Activated CD4-positive, CD25-positive, alpha-beta regulatory T cell treated with anti-CD3 and anti-CD28 coated beads, Interleukin-2, amount 50 U/mL, for 24 hours (primary cell): Measurements from ENCODE around the gene MAN1A2.
A peak's percentile ranks its signal among the peaks of the same experiment; 100 is the strongest.
"Not testable (repeated sequence)": the region's sequence is repeated elsewhere in the genome, so short reads cannot be mapped to it uniquely, and the experiment has no call there.

Experiments used
- ATAC-seq, 2 donors: fragments of 150-1000 bp; cut with Tn5 transposase; one replicate each; pipeline ENCODE4 v1.10.0; 2021; ENCODE audit warnings: mild to moderate bottlenecking in 1 of 2, moderate library complexity in 1 of 2

Gene MAN1A2

DNA sequence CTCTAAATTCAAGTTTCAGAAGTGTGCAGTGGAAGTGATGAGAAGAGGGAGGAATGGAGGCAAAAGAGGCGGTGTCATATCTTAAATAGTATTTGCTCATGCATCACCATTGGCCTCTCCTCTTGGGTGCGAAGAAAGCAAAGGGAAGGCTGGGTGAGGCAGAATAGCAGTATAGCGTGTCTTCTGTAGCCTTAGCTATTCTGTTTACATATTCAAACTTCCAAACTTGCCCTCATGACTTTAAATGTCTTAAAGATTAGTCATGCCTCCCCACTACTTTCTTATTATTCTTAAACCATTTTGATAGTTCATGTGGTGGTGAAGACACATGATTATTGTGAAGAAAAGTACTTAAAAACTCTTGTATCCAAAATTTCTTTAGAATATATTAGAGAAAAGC is 134.0 kb downstream of the MAN1A2 start:
- ATAC-seq, result no peak

DNA sequence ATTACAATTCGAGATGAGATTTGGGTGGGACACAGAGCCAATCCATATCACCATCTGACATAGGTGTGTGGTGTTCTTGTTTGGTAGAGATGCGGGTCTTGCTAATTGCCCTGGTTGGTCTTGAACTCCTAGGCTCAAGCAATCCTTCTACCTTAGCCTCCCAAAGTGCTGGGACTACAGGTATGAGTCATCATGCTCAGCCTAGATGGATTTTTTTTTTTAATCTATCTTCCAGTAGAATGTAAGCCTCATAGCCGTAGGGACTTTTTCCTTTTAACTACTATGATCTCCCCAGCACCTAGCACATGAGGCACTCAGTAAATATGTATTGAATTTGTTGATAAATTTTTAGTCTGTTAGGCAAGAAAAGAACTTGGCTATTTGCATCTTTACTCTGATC is 144.0 kb downstream of the MAN1A2 start:
- ATAC-seq, result no peak

DNA sequence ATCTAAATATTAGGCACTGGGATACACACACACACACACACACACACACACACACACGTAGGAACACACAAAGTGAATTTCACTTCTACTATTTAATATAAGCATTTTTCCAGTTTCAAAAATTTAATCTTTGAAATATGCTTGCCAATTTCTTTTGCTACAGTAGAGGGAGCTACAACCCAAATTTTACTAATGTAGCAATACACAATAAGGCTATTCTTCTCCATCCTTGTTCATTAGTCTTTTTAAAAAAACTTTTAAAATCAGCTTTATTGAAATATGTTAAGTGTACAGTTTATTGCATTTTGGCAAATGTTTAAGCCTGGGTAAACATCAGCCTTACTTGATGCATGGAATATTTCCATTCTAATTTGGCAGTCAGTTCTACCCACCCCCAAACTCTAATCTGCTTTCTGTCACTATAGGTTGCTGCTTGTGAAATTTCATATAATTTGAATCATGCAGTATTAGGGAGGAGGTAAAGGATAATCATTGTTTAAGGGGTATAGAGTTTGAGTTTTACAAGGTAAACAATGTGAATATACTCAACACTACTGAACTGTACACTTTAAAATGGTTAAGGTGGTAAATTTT is 145.6 kb downstream of the MAN1A2 start:
- ATAC-seq, result no peak

GRCh38 chr1:117523111-117523510 is 155.9 kb downstream of the MAN1A2 start:
- ATAC-seq, result no peak

DNA sequence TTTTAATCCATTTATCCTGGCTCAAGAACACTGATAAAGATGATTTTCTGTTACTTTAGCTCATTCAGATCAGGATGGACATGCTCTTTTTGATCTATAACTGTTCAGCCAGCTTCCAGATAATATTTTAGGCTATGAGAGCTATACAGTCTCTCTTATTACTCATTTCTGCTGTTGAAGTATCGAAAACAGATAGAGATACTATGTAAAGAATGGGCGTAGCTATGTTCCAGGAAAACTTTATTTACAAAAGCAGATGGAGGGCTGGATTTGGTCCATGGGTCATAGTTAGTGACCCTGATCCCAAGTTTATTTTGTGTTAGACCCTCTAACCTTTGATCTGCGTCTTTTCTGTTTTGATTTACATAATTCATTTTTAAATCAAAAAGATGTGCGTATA is 159.8 kb downstream of the MAN1A2 start:
- no peak for ATAC-seq

DNA sequence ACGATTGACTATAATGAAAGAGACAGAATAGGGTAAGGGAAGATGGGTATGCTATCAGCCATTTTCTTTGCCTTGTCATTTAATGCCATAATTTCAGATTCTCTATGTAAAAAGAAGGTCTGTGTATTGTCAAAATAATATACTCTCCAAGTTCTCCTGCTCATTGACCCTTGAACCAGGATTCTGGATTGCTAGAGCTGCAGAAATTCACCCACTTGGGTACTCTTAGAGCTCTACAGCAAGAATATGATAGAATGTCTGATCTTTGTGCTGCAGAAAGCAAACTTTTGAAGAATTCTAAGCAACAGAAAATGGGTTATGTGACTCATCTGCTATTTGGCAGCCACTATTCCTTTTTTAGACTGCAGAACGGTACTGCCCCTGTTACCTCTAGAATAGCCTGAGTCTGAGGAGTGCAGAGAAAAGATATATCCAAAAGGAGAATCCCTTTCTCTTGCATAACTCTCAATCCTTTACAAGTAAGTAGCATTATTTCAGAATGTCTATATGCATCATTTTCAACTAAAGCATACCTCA is 160.4 kb downstream of the MAN1A2 start:
- no peak for ATAC-seq

- no peak for ATAC-seq
Measured at GRCh38 chr1:117529683-117530082, 162.4 kb downstream of the MAN1A2 start.

GRCh38 chr1:117531222-117531621 is 164.0 kb downstream of the MAN1A2 start:
- ATAC-seq, result peak; percentile 71 to 72

GRCh38 chr1:117534995-117535467 is 167.8 kb downstream of the MAN1A2 start:
- peak; percentile 78 for ATAC-seq

- ATAC-seq, result no peak
Measured at GRCh38 chr1:117535821-117536220, 168.6 kb downstream of the MAN1A2 start.

GRCh38 chr1:117537291-117537920 is 170.2 kb downstream of the MAN1A2 start:
- ATAC-seq, result no peak

DNA sequence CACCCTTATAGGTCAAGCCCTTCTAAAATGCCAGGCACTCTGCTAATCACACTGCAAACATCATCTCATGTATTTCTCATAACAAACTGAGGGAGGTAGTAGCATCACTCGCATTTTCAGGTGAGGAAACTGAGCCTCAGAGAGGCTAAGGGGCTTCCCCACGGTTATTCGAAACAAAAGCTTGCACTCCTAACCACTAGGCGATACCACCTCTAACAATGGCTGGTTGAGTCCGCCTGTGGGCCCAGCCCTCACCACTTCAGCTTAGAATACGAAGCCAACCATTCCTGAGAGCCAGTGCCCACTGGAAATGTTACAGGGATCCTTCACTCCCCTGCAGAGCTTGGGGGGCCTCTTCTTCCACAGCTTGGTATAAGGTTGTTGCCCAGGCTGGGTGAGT is 173.3 kb downstream of the MAN1A2 start:
- ATAC-seq, result no peak

DNA sequence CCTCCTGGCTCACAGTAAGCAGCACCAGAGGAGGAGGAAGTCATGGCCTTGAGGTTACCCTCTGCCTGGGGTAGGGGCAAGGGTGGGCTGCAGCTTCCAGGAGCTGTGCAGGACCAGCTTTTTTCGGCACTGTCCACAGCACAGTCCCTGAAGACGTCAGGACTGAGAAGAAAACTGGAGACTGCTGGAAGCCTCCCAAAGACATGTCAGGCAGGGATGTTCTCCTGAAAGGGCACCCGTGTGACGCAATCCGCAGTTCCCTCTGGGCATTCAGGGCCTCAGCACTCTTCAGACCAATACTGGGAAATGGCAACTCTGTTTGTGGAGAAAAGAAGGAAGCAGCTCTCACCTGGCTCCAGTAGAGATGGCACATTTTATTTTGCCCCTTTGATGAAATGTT is 173.8 kb downstream of the MAN1A2 start:
- ATAC-seq, result no peak

GRCh38 chr1:117541585-117541984 is 174.3 kb downstream of the MAN1A2 start:
- no peak for ATAC-seq

DNA sequence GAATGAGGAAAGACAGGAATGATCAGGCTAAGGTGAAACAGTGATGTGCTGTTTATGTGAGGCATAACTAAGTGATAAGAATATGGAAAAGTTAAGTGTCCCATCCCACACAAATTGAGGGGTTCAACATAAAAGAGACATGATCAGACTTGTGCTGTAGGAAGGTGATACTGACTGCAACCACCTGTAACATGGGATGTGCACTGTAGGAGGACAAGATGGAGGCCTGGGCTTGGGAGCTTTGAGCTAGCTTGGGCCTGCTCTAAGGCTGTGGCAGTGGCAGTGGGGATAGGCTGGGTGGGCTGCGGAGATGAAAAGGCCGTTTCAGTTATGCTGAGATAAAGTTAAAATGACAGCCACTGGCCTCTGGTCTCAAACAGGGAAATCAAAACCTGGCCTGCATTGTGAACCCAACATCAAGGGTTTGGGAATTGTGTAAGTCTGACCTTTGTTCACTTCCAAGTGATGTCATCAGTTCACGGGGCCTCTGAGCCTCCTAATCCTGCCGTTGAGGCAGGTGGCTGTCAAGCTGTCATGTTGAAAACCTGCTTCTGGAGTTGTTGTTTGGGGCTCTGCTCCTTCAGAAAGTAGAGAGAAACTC is 177.4 kb downstream of the MAN1A2 start:
- no peak for ATAC-seq

GRCh38 chr1:117546467-117546866 is 179.2 kb downstream of the MAN1A2 start:
- ATAC-seq, result no peak

DNA sequence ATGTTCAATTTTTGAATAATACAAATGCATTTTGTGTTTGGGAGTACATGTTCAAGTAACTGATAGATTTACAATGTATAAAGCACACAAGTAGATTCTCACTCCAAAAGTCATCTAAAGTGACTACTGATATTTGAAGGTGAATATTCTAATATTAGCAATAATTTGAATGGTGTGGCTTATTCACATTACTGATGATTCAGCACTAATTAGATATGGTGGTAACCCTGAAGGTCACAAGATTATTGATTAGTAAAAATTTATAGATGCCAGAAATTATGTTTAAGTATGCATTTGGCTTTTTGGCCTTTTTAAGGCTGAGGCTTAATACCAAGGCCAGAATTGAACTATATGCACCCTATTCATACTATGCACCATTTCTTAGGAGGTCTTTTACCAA is 186.2 kb downstream of the MAN1A2 start:
- no peak for ATAC-seq

- ATAC-seq, result no peak
Measured at GRCh38 chr1:117555806-117556205, 188.6 kb downstream of the MAN1A2 start.

- no peak for ATAC-seq
Measured at GRCh38 chr1:117556341-117556740, 189.1 kb downstream of the MAN1A2 start.

- no peak for ATAC-seq
Measured at GRCh38 chr1:117556976-117557375, 189.7 kb downstream of the MAN1A2 start.

DNA sequence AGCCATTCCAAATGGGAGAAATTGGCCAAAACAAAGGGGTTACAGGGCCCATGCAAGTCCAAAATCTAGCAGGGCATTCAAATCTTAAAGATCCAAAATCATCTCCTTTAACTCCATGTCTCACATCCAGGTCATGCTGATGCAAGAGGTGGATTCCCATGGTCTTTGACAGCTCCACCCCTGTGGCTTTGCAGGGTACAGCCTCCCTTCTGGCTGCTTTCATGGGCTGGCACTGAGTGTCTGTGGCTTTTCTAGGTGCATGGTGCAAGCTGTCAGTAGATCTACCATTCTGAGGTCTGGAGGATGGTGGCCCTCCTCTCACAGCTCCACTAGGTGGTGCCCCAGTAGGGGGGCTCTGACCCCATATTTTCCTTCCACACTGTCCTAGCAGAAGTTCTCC is 191.2 kb downstream of the MAN1A2 start:
- not testable (repeated sequence) for ATAC-seq

GRCh38 chr1:117559139-117559538 is 191.9 kb downstream of the MAN1A2 start:
- no peak for ATAC-seq

DNA sequence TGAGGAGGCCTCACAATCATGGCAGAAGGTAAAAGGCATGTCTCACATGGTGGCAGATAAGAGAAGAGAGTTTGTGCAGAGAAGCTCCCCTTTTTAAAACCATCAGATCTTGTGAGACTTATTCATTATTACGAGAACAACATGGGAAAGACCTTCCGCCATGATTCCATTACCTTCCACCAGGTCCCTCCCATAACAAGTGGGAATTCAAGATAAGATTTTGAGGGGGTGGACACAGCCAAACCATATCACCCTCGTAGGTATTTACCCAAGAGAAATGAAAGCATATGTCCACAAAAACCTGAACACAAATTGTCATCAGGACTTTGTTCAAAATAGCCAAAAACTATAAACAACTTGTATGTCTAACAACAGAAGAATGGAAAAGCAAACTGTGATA is 192.7 kb downstream of the MAN1A2 start:
- ATAC-seq, result no peak

GRCh38 chr1:117561071-117561470 is 193.8 kb downstream of the MAN1A2 start:
- ATAC-seq, result no peak
